GM12878 (cell line): ENCODE results near the gene CNN3. TPM values are rescaled to one million over a fixed set of nuclear protein-coding genes. Genes with fewer than 3 reads are reported as not detected.

Source experiments
- ATAC-seq: fragments of 200-7000 bp; cut with Tn5 transposase; 3 replicates; pipeline ENCODE4 v1.9.1; 2020; ENCODE audit warnings: mild to moderate bottlenecking, moderate library complexity
- BruUV-seq: library from RNA; stranded (reverse); fragments of 400-500 nt; replicated peaks from 2 replicates; lab custom pipeline; 2021; lab: Mats Ljungman, UMichigan
- CTCF ChIA-PET: fragments of 300-600 bp; sonication (Branson Sonifier 250); formaldehyde crosslinking; extraction: SDS; loops from one replicate; lab custom pipeline; 2021; ENCODE audit warnings: inconsistent platforms; lab: Yijun Ruan, JAX
- POLR2A ChIA-PET: fragments of 350-600 bp; formaldehyde crosslinking; extraction: SDS; loops from one replicate; lab custom pipeline; 2021; ENCODE audit warnings: inconsistent platforms; lab: Charles Lee
- RAD21 ChIA-PET: fragments of 300-600 bp; sonication (Branson Sonifier 250); formaldehyde crosslinking; loops from one replicate; lab custom pipeline; 2023; ENCODE audit warnings: antibody characterized with exemption; ENCODE audit not compliant: unreplicated experiment; lab: Charles Lee
- SMC1A ChIA-PET: fragments of 300-600 bp; sonication (Branson Sonifier 250); formaldehyde crosslinking; loops from one replicate; lab custom pipeline; 2023; ENCODE audit not compliant: unreplicated experiment, uncharacterized antibody; lab: Charles Lee
- DNase-seq: peaks from one replicate; pipeline ENCODE4 v3.0.0-alpha.2; 2011; ENCODE audit warnings: low read depth, low spot score
- FAIRE-seq: peaks from 3 replicates; lab custom pipeline; 2011; peaks lifted over from hg19 to GRCh38; lab: Jason Lieb, UNC
- H2AFZ ChIP-seq: 2 replicates; pipeline ENCODE4 v1.6.0; 2011; ENCODE audit warnings: low read depth, low read length, control low read depth; ENCODE audit not compliant: control insufficient read depth
- H3K27ac ChIP-seq: 2 replicates; pipeline ENCODE4 v1.5.1; 2011; ENCODE audit warnings: control low read depth; ENCODE audit not compliant: control insufficient read depth, insufficient read depth
- H3K27me3 ChIP-seq, 2 experiments: replicated peaks in 1 of 2; 2 replicates each; pipeline versions ENCODE4 v1.6.0 to v1.6.1; 2011; ENCODE audit warnings: low read length in 1 of 2; ENCODE audit not compliant: control insufficient read depth in 2 of 2, insufficient read depth in 2 of 2
- H3K36me3 ChIP-seq, 2 experiments: 2 replicates each; pipeline ENCODE4 v1.5.1; 2011; ENCODE audit warnings: low read length in 1 of 2; ENCODE audit not compliant: control insufficient read depth in 2 of 2, insufficient read depth in 2 of 2
- H3K4me1 ChIP-seq: 2 replicates; pipeline ENCODE4 v1.6.1; 2011; ENCODE audit warnings: mild to moderate bottlenecking, low read length, moderate library complexity, mixed read lengths; ENCODE audit not compliant: control insufficient read depth, insufficient read depth
- H3K4me2 ChIP-seq: 2 replicates; pipeline ENCODE4 v1.6.0; 2011; ENCODE audit warnings: control low read depth; ENCODE audit not compliant: control insufficient read depth, insufficient read depth
- H3K4me3 ChIP-seq: fragments of 200-600 bp; sonication (generic); 2 replicates; pipeline ENCODE4 v1.5.1; 2016
- H3K79me2 ChIP-seq: 2 replicates; pipeline ENCODE4 v1.6.0; 2011; ENCODE audit warnings: low read length; ENCODE audit not compliant: control insufficient read depth, insufficient read depth
- H3K9ac ChIP-seq: 2 replicates; pipeline ENCODE4 v1.8.0; 2011; ENCODE audit warnings: low read length, control low read depth, mixed read lengths; ENCODE audit not compliant: control insufficient read depth, insufficient read depth
- H3K9me3 ChIP-seq: replicated peaks from 3 replicates; pipeline ENCODE4 v1.5.1; 2011; ENCODE audit warnings: mild to moderate bottlenecking, low read length; ENCODE audit not compliant: control insufficient read depth, insufficient read depth
- H4K20me1 ChIP-seq: 2 replicates; pipeline ENCODE4 v1.6.0; 2011; ENCODE audit not compliant: control insufficient read depth, insufficient read depth
- CEBPB ChIP-seq, 2 experiments: fragments of 150-350 bp in 1 of 2; IDR thresholded peaks; 2 replicates each; pipeline ENCODE4 v1.6.1; 2012 to 2014; ENCODE audit warnings: low read depth in 2 of 2, low read length in 2 of 2, borderline replicate concordance in 1 of 2, inconsistent platforms in 1 of 2
- EP300 ChIP-seq, 2 experiments: fragments of 150-350 bp in 1 of 2; IDR thresholded peaks; 2 replicates each; pipeline ENCODE4 v1.6.1; 2011 to 2012; ENCODE audit warnings: low read depth in 2 of 2, low read length in 2 of 2, borderline replicate concordance in 1 of 2, improper control_type of control experiment in 1 of 2, inconsistent platforms in 1 of 2; ENCODE audit not compliant: control insufficient read depth in 1 of 2
- FOXM1 ChIP-seq: IDR thresholded peaks from 2 replicates; pipeline ENCODE4 v1.6.1; 2012; ENCODE audit warnings: low read depth, mild to moderate bottlenecking, inconsistent platforms, low read length, moderate library complexity
- IRF5 ChIP-seq: fragments of 450-650 bp; IDR thresholded peaks from 2 replicates; pipeline ENCODE4 v1.6.1; 2017; ENCODE audit warnings: borderline replicate concordance
- JUNB ChIP-seq: IDR thresholded peaks from 2 replicates; pipeline ENCODE4 v1.6.1; 2016; ENCODE audit warnings: antibody characterized with exemption, mild to moderate bottlenecking
- NR2C2 ChIP-seq: IDR thresholded peaks from 2 replicates; pipeline ENCODE4 v1.6.1; 2011; ENCODE audit warnings: borderline replicate concordance, low read depth; ENCODE audit not compliant: control insufficient read depth, insufficient read length
- RAD51 ChIP-seq: fragments of 450-650 bp; IDR thresholded peaks from 2 replicates; pipeline ENCODE4 v1.6.1; 2016; ENCODE audit warnings: moderate library complexity, mild to moderate bottlenecking, inconsistent platforms
- RELB ChIP-seq: fragments of 450-650 bp; IDR thresholded peaks from 2 replicates; pipeline ENCODE4 v1.6.1; 2017; ENCODE audit warnings: low read depth, mild to moderate bottlenecking, moderate library complexity
- REST ChIP-seq: IDR thresholded peaks from 2 replicates; pipeline ENCODE4 v1.6.1; 2012; ENCODE audit warnings: mild to moderate bottlenecking, low read depth, low read length
- SMAD5 ChIP-seq: IDR thresholded peaks from 2 replicates; pipeline ENCODE4 v1.6.1; 2016; ENCODE audit warnings: antibody characterized with exemption, low read depth
- SREBF2 ChIP-seq: IDR thresholded peaks from 2 replicates; pipeline ENCODE4 v1.6.1; 2012; ENCODE audit warnings: mild to moderate bottlenecking, low read length
- ZNF274 ChIP-seq: IDR thresholded peaks from one replicate; pipeline ENCODE4 v1.8.0; 2011; ENCODE audit not compliant: insufficient read length, insufficient read depth
- WGBS: methylation state at CpG from one replicate; pipeline ENCODE4 v1.1.6; 2016; ENCODE audit warnings: low lambda C conversion rate; ENCODE audit not compliant: insufficient replicate concordance, insufficient coverage; ENCODE audit errors: missing lambda C conversion rate; 5-methylcytosine and 5-hydroxymethylcytosine counted together
- in situ Hi-C: fragments of 300-500 bp; cut with MboI; formaldehyde crosslinking; loops from 9 replicates; pipeline ENCODE4 v1.14.3; 2018; ENCODE audit warnings: mixed read lengths
- intact Hi-C: fragments of 100-400 bp; cut with micrococcal nuclease; formaldehyde crosslinking; loops from one replicate; pipeline ENCODE4 v1.14.2; 2022; ENCODE audit not compliant: unreplicated experiment
- polyA plus RNA-seq, 11 experiments: library from polyadenylated mRNA; depleted of rRNA in 4 of 11; unstranded in 6 of 11; stranded (reverse) in 5 of 11; fragments of >200 nt; fragmentation: Nextera tagmentation in 4 of 11; fragmentation: Illumina TruSeq in 1 of 11; extraction: Ambion mirVana in 4 of 11; extraction: Trizol in 1 of 11; gene quantifications; 1 replicate in 1 of 11; 2 replicates in 10 of 11; pipeline versions ENCODE4 v1.2.1 to v1.2.3, GENCODE V29; 2011 to 2016; ENCODE audit warnings: inconsistent platforms in 2 of 11, missing spikeins in 2 of 11, low read depth in 1 of 11
- total RNA-seq, 4 experiments: library from RNA; depleted of rRNA in 3 of 4; stranded (reverse); fragments of >200 nt in 3 of 4; fragmentation: Illumina TruSeq in 1 of 4; extraction: Trizol in 1 of 4; gene quantifications; 2 replicates each; pipeline versions ENCODE4 v1.2.1 to v1.2.3, GENCODE V29; 2013 to 2021

CNN3 gene
- total and polyA plus RNA-seq, 10 of the 15 experiments (the other 5 are each of a cell fraction or from before 2014, with no cell fraction given), result 0.20 to 48.4 (median 34.3) TPM

GRCh38 chr1:94908965-94909364 lies 17.9 kb downstream of the CNN3 start:
- no TSS peak for BruUV-seq
- CTCF ChIA-PET, result no interaction called here
- Histone ChIP-seq H3K4me3 (no peak overlapping the region), H3K9me3 (no peaks in the 10 kb centered on the region), H3K27me3 (no peaks in the 10 kb centered on the region), H4K20me1 (no peaks in the 10 kb centered on the region), H3K9ac (no peak overlapping the region), H3K36me3 (no peaks in the 10 kb centered on the region), H3K79me2 (no peaks in the 10 kb centered on the region), H2AFZ (no peak overlapping the region), H3K4me1 (no peaks in the 10 kb centered on the region), H3K27ac (no peak overlapping the region), H3K4me2 (no peak overlapping the region)
- RAD21 ChIA-PET, result no interaction called here
- in situ Hi-C loops, result no loop called here
- intact Hi-C loops, result no loop called here
- TF ChIP-seq SMAD5 (no peak), EP300 (IDR thresholded peaks at IDR 0.05; ENCODE audit: borderline replicate concordance in 1 of 2, control insufficient read depth in 1 of 2, low read depth in 2 of 2, low read length in 2 of 2) (no peak), RELB (no peak), NR2C2 (no peak)
- 100% methylated on average over 1 of the region's 2 CpGs for WGBS
- no peak for ATAC-seq
- FAIRE-seq, result no peak
- SMC1A ChIA-PET, result no interaction called here
- no peak for DNase-seq
- POLR2A ChIA-PET, result no interaction called here

- CTCF ChIA-PET, result no interaction called here
- no peak for TF ChIP-seq REST
- no peak for TF ChIP-seq RAD51
- no peak for TF ChIP-seq JUNB
- TF ChIP-seq ZNF274, result no peak
- no peak for TF ChIP-seq SREBF2
- no peak for TF ChIP-seq IRF5
- TF ChIP-seq FOXM1, result no peak
- TF ChIP-seq CEBPB (IDR thresholded peaks at IDR 0.05; ENCODE audit: borderline replicate concordance in 1 of 2, low read depth in 2 of 2, low read length in 2 of 2), result no peak
Observed at GRCh38 chr1:94908190-94908589, 18.7 kb downstream of the CNN3 start.

More at GRCh38 chr1:94908190-94908589, 18.7 kb downstream of the CNN3 start:
- intact Hi-C loops (no loop called here), in situ Hi-C loops (no loop called here)
- Histone ChIP-seq H3K79me2 (no peaks in the 10 kb centered on the region), H3K9ac (no peak overlapping the region), H3K27me3 (no peaks in the 10 kb centered on the region), H3K27ac (no peak overlapping the region), H3K36me3 (no peaks in the 10 kb centered on the region), H4K20me1 (no peaks in the 10 kb centered on the region), H3K4me1 (no peaks in the 10 kb centered on the region), H2AFZ (no peak overlapping the region), H3K4me2 (no peak overlapping the region), H3K9me3 (no peaks in the 10 kb centered on the region), H3K4me3 (no peak overlapping the region)
- DNase-seq, result no peak
- RAD21 ChIA-PET, result no interaction called here
- POLR2A ChIA-PET, result no interaction called here
- WGBS, result 71% methylated on average over 7 of the region's 7 CpGs
- SMC1A ChIA-PET, result no interaction called here
- BruUV-seq, result no TSS peak
- ATAC-seq, result no peak
- FAIRE-seq, result no peak
